Gastroesophageal sphincter (tissue), 3 donors: ENCODE results near the gene DCLK1.

Experiments
- CTCF ChIP-seq, 4 experiments: fragments of 200-600 bp in 2 of 4; fragments of 450-650 bp in 2 of 4; sonication (generic) in 1 of 4; IDR thresholded peaks; one replicate each; pipeline ENCODE4 v1.5.1; 2017 to 2019; ENCODE audit warnings: antibody characterized with exemption in 4 of 4, mild to moderate bottlenecking in 2 of 4, moderate library complexity in 2 of 4
- POLR2AphosphoS5 ChIP-seq: sonication (generic); formaldehyde crosslinking; IDR thresholded peaks from one replicate; pipeline ENCODE4 v1.6.1; 2017; ENCODE audit warnings: antibody characterized with exemption

DNA sequence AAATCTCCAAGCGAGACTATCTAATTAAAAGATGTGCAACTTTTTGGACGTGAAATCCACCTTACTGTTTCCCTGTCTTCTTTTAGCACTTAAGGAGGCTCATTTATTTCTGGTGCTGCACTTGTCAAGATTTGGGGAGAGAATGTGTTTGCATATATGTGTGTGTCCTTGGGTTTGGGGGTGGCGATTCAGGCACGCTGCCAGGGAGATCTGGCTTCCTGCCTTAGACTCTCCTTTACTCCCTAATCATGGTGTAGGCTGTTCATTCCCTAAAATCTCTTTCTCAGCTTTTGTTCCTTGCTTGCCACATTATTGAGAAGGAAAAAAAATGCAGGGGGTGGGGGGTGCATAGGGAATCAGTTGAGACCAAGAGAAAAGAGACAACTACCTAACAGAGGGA, 271.2 kb downstream of the DCLK1 start:
- no peak for TF ChIP-seq CTCF (IDR thresholded peaks at IDR 0.05)
- no peak for TF ChIP-seq POLR2AphosphoS5
